HepG2 (cell line): Measurements from ENCODE around the gene PSMD12. TPM values are rescaled to one million over a fixed set of nuclear protein-coding genes. Genes with fewer than 3 reads are reported as not detected.

ENCODE experiments used
- ATF1 ChIP-seq: IDR thresholded peaks from 2 replicates; pipeline ENCODE4 v1.6.1; 2016; ENCODE audit warnings: mild to moderate bottlenecking, control low read depth
- ETV5 ChIP-seq: IDR thresholded peaks from 2 replicates; pipeline ENCODE4 v1.6.1; 2018; ENCODE audit warnings: missing biosample characterization, missing genetic modification reagents, inconsistent platforms, borderline replicate concordance
- KLF11 ChIP-seq: IDR thresholded peaks from 2 replicates; pipeline ENCODE4 v1.6.1; 2016; ENCODE audit warnings: missing compliant biosample characterization
- MLLT10 ChIP-seq: sonication (generic); formaldehyde crosslinking; IDR thresholded peaks from 2 replicates; pipeline ENCODE4 v1.4.0; 2020; ENCODE audit warnings: missing genetic modification reagents
- NFKBIZ ChIP-seq: IDR thresholded peaks from 2 replicates; pipeline ENCODE4 v1.6.1; 2018; ENCODE audit warnings: missing genetic modification reagents, missing compliant biosample characterization
- PBX3 ChIP-seq: sonication (generic); formaldehyde crosslinking; IDR thresholded peaks from 2 replicates; pipeline ENCODE4 v1.8.1; 2023; ENCODE audit warnings: missing genetic modification reagents, inconsistent platforms, borderline replicate concordance
- PHF8 ChIP-seq: sonication (generic); formaldehyde crosslinking; IDR thresholded peaks from 2 replicates; pipeline ENCODE4 v1.5.0; 2020; ENCODE audit warnings: missing genetic modification reagents
- RARA ChIP-seq: IDR thresholded peaks from 2 replicates; pipeline ENCODE4 v1.6.1; 2016; ENCODE audit warnings: missing genetic modification reagents, missing compliant biosample characterization
- RBM39 ChIP-seq: fragments of 200-400 bp; formaldehyde crosslinking; IDR thresholded peaks from one replicate; pipeline ENCODE4 v1.6.1; 2018; ENCODE audit warnings: antibody characterized with exemption, mild to moderate bottlenecking, low read depth, low read length; ENCODE audit not compliant: poor library complexity, severe bottlenecking
- SALL1 ChIP-seq: sonication (generic); formaldehyde crosslinking; IDR thresholded peaks from 2 replicates; pipeline ENCODE4 v1.8.0; 2022; ENCODE audit warnings: mild to moderate bottlenecking, missing genetic modification reagents
- SP2 ChIP-seq: sonication (generic); formaldehyde crosslinking; IDR thresholded peaks from 2 replicates; pipeline ENCODE4 v1.5.1; 2020; ENCODE audit warnings: mild to moderate bottlenecking, missing genetic modification reagents
- YEATS4 ChIP-seq: sonication (generic); formaldehyde crosslinking; IDR thresholded peaks from 2 replicates; pipeline ENCODE4 v1.4.0; 2020; ENCODE audit warnings: missing genetic modification reagents, borderline replicate concordance
- ZNF317 ChIP-seq: sonication (generic); formaldehyde crosslinking; IDR thresholded peaks from 2 replicates; pipeline ENCODE4 v1.5.0; 2020; ENCODE audit warnings: mild to moderate bottlenecking, missing genetic modification reagents
- ZNF329 ChIP-seq: sonication (generic); formaldehyde crosslinking; IDR thresholded peaks from 2 replicates; pipeline ENCODE4 v1.9.0; 2021; ENCODE audit warnings: low read depth, mild to moderate bottlenecking, missing genetic modification reagents
- ZNF550 ChIP-seq: sonication (generic); formaldehyde crosslinking; IDR thresholded peaks from 2 replicates; pipeline ENCODE4 v1.4.0; 2020; ENCODE audit warnings: mild to moderate bottlenecking, missing genetic modification reagents, borderline replicate concordance
- ZNF574 ChIP-seq: sonication (generic); formaldehyde crosslinking; IDR thresholded peaks from 2 replicates; pipeline ENCODE4 v1.4.0; 2020; ENCODE audit warnings: missing genetic modification reagents
- ZNF652 ChIP-seq: IDR thresholded peaks from 2 replicates; pipeline ENCODE4 v1.6.1; 2016; ENCODE audit warnings: low read depth, borderline replicate concordance
- ZNF7 ChIP-seq: IDR thresholded peaks from 2 replicates; pipeline ENCODE4 v1.6.1; 2016; ENCODE audit warnings: missing biosample characterization, missing genetic modification reagents
- ZNF720 ChIP-seq: sonication (generic); formaldehyde crosslinking; IDR thresholded peaks from 2 replicates; pipeline ENCODE4 v1.4.0; 2020; ENCODE audit warnings: missing genetic modification reagents
- polyA plus RNA-seq, 8 experiments: library from polyadenylated mRNA; depleted of rRNA in 3 of 8; stranded (reverse) in 7 of 8; unstranded in 1 of 8; fragments of >200 nt; fragmentation: Illumina TruSeq in 4 of 8; extraction: Trizol in 4 of 8; gene quantifications; 2 replicates each; pipeline versions ENCODE4 v1.2.1 to v1.2.3, GENCODE V29; 2011 to 2016; ENCODE audit warnings: low read depth in 4 of 8, missing spikeins in 1 of 8, mixed read lengths in 1 of 8; ENCODE audit not compliant: insufficient read depth in 1 of 8
- total RNA-seq, 5 experiments: library from RNA; depleted of rRNA; stranded (reverse); fragments of >200 nt; fragmentation: Illumina TruSeq; extraction: Trizol; gene quantifications; 2 replicates each; pipeline ENCODE4 v1.2.3, GENCODE V29; 2016; ENCODE audit warnings: low read depth in 1 of 5
- TF ChIP-seq, protein P1 (sequence below): sonication (generic); formaldehyde crosslinking; IDR thresholded peaks from 2 replicates; pipeline ENCODE4 v1.8.0; 2022; ENCODE audit warnings: mild to moderate bottlenecking, missing genetic modification reagents
- TF ChIP-seq, protein P2 (sequence below): sonication (generic); formaldehyde crosslinking; conservative IDR thresholded peaks from 2 replicates; pipeline ENCODE4 v1.4.0; 2020; ENCODE audit warnings: missing genetic modification reagents
- TF ChIP-seq, protein P3 (sequence below): sonication (generic); formaldehyde crosslinking; IDR thresholded peaks from 2 replicates; pipeline ENCODE4 v1.4.0; 2020; ENCODE audit warnings: missing genetic modification reagents

Gene PSMD12
- total and polyA plus RNA-seq, 2 of the 13 experiments (the other 11 are each of a cell fraction or from before 2014, with no cell fraction given), result 27.4 to 71.7 TPM

DNA sequence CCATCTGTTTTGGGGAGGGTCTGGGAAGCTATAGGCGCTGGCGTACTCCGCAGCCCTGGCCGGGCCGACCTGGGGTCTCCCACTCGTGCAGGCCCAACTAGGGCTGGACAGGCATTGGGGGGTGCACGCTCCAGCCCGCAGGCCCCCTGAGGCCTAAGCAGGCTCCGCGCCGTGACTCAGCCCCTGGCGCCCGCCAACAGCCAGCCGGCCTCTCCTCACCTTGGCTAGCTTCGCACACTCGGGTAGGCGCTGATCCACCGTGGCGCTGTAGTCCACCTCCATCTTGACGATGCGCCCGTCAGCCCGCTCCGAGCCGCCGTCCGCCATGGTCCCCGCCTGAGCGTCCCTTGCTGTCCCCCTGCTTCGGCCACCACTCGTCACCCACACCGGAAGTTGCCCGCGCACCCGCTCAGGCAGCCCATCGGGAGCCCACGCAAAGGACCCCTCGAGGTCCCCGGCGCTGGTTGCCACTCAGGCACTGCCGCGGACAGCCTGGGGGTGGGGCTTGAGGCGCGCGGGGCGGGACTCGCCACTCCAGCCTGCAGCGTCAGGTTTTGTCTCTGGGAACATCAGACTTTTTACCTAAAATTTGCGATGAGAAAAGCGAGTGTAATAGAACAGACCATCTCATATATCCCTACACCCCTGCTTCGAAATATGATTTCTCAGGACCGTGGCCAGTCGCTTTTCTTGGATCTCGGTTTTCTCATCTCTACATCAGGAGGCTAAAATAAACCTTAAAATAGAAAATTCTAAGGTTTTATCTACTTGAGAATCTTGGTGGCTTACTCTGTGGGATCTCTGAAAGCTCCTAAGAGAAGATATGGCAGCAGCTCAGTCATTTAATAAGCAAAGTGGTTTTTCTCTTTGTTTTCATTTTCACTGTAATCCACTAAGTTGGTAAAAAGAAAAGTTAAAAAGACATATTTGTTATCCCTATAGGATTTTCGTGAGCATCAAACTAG, at the start of gene PSMD12 (continued):
- peak; percentile 93 for TF ChIP-seq ZNF574
- 0 out of 2 replicates have a peak, but pooled peaks have one; percentile 79 for TF ChIP-seq ZNF329 (CRISPR knock-in tag)
- no peak for TF ChIP-seq MLLT10 (CRISPR knock-in tag)
- TF ChIP-seq ZNF652 (CRISPR knock-in tag), result peak; percentile 30; the same call in 1 of the 2 replicates
- no peak for TF ChIP-seq PBX3 (CRISPR knock-in tag)
- peak; percentile 89 for TF ChIP-seq ZNF317 (CRISPR knock-in tag)
- TF ChIP-seq RARA (CRISPR knock-in tag), result peak; percentile 44
- TF ChIP-seq ZNF7, result peak; percentile 47
- peak; percentile 78; the same call in 1 of the 2 replicates for TF ChIP-seq ZNF550 (CRISPR knock-in tag)
- TF ChIP-seq, protein P1, sequence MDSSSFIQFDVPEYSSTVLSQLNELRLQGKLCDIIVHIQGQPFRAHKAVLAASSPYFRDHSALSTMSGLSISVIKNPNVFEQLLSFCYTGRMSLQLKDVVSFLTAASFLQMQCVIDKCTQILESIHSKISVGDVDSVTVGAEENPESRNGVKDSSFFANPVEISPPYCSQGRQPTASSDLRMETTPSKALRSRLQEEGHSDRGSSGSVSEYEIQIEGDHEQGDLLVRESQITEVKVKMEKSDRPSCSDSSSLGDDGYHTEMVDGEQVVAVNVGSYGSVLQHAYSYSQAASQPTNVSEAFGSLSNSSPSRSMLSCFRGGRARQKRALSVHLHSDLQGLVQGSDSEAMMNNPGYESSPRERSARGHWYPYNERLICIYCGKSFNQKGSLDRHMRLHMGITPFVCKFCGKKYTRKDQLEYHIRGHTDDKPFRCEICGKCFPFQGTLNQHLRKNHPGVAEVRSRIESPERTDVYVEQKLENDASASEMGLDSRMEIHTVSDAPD (CRISPR knock-in tag), result 0 out of 2 replicates have a peak, but pooled peaks have one; percentile 73
- TF ChIP-seq KLF11 (CRISPR knock-in tag), result peak; percentile 78; the same call in 1 of the 2 replicates
- peak; percentile 100 for TF ChIP-seq PHF8 (CRISPR knock-in tag)
- peak; percentile 98 for TF ChIP-seq SALL1 (CRISPR knock-in tag)
- peak; percentile 100 for TF ChIP-seq ETV5
- TF ChIP-seq ATF1 (CRISPR knock-in tag), result no peak
- TF ChIP-seq ZNF720, result peak; percentile 80
- TF ChIP-seq NFKBIZ, result peak; percentile 89; the same call in 1 of the 2 replicates
- TF ChIP-seq YEATS4, result peak; percentile 95
- TF ChIP-seq, protein P2, sequence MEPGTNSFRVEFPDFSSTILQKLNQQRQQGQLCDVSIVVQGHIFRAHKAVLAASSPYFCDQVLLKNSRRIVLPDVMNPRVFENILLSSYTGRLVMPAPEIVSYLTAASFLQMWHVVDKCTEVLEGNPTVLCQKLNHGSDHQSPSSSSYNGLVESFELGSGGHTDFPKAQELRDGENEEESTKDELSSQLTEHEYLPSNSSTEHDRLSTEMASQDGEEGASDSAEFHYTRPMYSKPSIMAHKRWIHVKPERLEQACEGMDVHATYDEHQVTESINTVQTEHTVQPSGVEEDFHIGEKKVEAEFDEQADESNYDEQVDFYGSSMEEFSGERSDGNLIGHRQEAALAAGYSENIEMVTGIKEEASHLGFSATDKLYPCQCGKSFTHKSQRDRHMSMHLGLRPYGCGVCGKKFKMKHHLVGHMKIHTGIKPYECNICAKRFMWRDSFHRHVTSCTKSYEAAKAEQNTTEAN (CRISPR knock-in tag), result 0 out of 2 replicates have a peak, but pooled peaks have one; percentile 23
- TF ChIP-seq, protein P3, sequence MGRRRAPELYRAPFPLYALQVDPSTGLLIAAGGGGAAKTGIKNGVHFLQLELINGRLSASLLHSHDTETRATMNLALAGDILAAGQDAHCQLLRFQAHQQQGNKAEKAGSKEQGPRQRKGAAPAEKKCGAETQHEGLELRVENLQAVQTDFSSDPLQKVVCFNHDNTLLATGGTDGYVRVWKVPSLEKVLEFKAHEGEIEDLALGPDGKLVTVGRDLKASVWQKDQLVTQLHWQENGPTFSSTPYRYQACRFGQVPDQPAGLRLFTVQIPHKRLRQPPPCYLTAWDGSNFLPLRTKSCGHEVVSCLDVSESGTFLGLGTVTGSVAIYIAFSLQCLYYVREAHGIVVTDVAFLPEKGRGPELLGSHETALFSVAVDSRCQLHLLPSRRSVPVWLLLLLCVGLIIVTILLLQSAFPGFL (CRISPR knock-in tag), result no peak
- TF ChIP-seq SP2 (CRISPR knock-in tag), result peak; percentile 64
- TF ChIP-seq RBM39, result peak; percentile 83
